A673 (cell line): ENCODE measurements around the gene CPM.

Experiments
- EZH2 ChIP-seq: fragments of 200-600 bp; sonication (generic); IDR thresholded peaks from 2 replicates; pipeline ENCODE4 v1.6.1; 2017; ENCODE audit warnings: borderline replicate concordance, low read depth, mild to moderate bottlenecking, mixed read lengths, antibody characterized with exemption, low read length; ENCODE audit not compliant: poor library complexity, severe bottlenecking
- TF ChIP-seq, protein P1 (sequence below): fragments of 300-800, 200-600 bp; sonication (generic); conservative IDR thresholded peaks from 2 replicates; pipeline ENCODE4 v1.5.1; 2017; ENCODE audit warnings: low read depth, mild to moderate bottlenecking, antibody characterized with exemption, low read length, moderate library complexity, mixed read lengths

GRCh38 chr12:68894276-68894855 is 38.6 kb downstream of the CPM start:
- TF ChIP-seq, protein P1, sequence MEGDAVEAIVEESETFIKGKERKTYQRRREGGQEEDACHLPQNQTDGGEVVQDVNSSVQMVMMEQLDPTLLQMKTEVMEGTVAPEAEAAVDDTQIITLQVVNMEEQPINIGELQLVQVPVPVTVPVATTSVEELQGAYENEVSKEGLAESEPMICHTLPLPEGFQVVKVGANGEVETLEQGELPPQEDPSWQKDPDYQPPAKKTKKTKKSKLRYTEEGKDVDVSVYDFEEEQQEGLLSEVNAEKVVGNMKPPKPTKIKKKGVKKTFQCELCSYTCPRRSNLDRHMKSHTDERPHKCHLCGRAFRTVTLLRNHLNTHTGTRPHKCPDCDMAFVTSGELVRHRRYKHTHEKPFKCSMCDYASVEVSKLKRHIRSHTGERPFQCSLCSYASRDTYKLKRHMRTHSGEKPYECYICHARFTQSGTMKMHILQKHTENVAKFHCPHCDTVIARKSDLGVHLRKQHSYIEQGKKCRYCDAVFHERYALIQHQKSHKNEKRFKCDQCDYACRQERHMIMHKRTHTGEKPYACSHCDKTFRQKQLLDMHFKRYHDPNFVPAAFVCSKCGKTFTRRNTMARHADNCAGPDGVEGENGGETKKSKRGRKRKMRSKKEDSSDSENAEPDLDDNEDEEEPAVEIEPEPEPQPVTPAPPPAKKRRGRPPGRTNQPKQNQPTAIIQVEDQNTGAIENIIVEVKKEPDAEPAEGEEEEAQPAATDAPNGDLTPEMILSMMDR, result no peak
- TF ChIP-seq EZH2, result no peak
